Naive thymus-derived CD4-positive, alpha-beta T cell (primary cell): ENCODE measurements around the gene C9. TPM values are rescaled to one million over a fixed set of nuclear protein-coding genes. Genes with fewer than 3 reads are reported as not detected.

Experiments used
- ATAC-seq: fragments of 150-1000 bp; cut with Tn5 transposase; 2 replicates; pipeline ENCODE4 v1.10.0; 2021; ENCODE audit warnings: mild to moderate bottlenecking, moderate library complexity
- CTCF ChIA-PET: fragments of 350-600 bp; sonication (Branson Sonifier 250); formaldehyde crosslinking; loops from one replicate; lab custom pipeline; 2021; ENCODE audit warnings: antibody characterized with exemption; lab: Charles Lee
- POLR2A ChIA-PET: fragments of 350-600 bp; sonication (Branson Sonifier 250); formaldehyde crosslinking; loops from one replicate; lab custom pipeline; 2021; ENCODE audit warnings: antibody characterized with exemption, inconsistent platforms; lab: Charles Lee
- DNase-seq, 9 donors: peaks; one replicate each; pipeline versions ENCODE4 v3.0.0 to v3.0.0-alpha.2; 2020 to 2022; ENCODE audit warnings: mixed read lengths in 1 of 9
- H3K27ac ChIP-seq: one replicate; pipeline ENCODE4 v1.7.0; 2013; ENCODE audit warnings: mild to moderate bottlenecking, low read depth, low read length, moderate library complexity
- H3K27me3 ChIP-seq, 2 donors: one replicate each; pipeline ENCODE4 v1.7.0; 2013; ENCODE audit warnings: low read length in 2 of 2, mild to moderate bottlenecking in 2 of 2, moderate library complexity in 2 of 2; ENCODE audit not compliant: control insufficient read depth in 2 of 2, insufficient read depth in 2 of 2
- H3K36me3 ChIP-seq, 3 experiments: 1 replicate in 2 of 3; 2 replicates in 1 of 3; pipeline ENCODE4 v1.7.0; 2013; ENCODE audit warnings: low read length in 3 of 3, mild to moderate bottlenecking in 3 of 3, moderate library complexity in 1 of 3; ENCODE audit not compliant: insufficient read depth in 3 of 3, control insufficient read depth in 2 of 3
- H3K4me1 ChIP-seq, 2 donors: one replicate each; pipeline ENCODE4 v1.7.0; 2013; ENCODE audit warnings: low read length in 2 of 2, mild to moderate bottlenecking in 2 of 2, moderate library complexity in 1 of 2; ENCODE audit not compliant: control insufficient read depth in 2 of 2, insufficient read depth in 2 of 2
- H3K4me3 ChIP-seq: 2 replicates; pipeline ENCODE4 v1.7.0; 2013; ENCODE audit warnings: mild to moderate bottlenecking, low read length
- H3K9me3 ChIP-seq, 3 experiments: 1 replicate in 2 of 3; 2 replicates in 1 of 3; pipeline ENCODE4 v1.7.0; 2013; ENCODE audit warnings: low read length in 3 of 3; ENCODE audit not compliant: control insufficient read depth in 2 of 3
- H3K27ac Mint-ChIP-seq, 9 donors: one replicate each; pipeline ENCODE4 v1.8.0; 2020 to 2022; ENCODE audit warnings: mixed read lengths in 9 of 9, mild to moderate bottlenecking in 8 of 9, moderate library complexity in 5 of 9, inconsistent platforms in 2 of 9
- H3K27me3 Mint-ChIP-seq, 5 donors: one replicate each; pipeline ENCODE4 v1.8.0; 2021 to 2022; ENCODE audit warnings: mixed read lengths in 5 of 5, mild to moderate bottlenecking in 1 of 5
- H3K36me3 Mint-ChIP-seq, 5 donors: one replicate each; pipeline ENCODE4 v1.8.0; 2020 to 2022; ENCODE audit warnings: mixed read lengths in 5 of 5, mild to moderate bottlenecking in 3 of 5, inconsistent platforms in 1 of 5
- H3K4me1 Mint-ChIP-seq, 7 donors: one replicate each; pipeline ENCODE4 v1.8.0; 2020 to 2022; ENCODE audit warnings: mixed read lengths in 7 of 7, mild to moderate bottlenecking in 3 of 7, inconsistent platforms in 1 of 7
- H3K4me3 Mint-ChIP-seq, 10 donors: one replicate each; pipeline ENCODE4 v1.8.0; 2020 to 2022; ENCODE audit warnings: mild to moderate bottlenecking in 10 of 10, mixed read lengths in 10 of 10, moderate library complexity in 6 of 10, inconsistent platforms in 2 of 10
- H3K9me3 Mint-ChIP-seq, 11 donors: one replicate each; pipeline ENCODE4 v1.8.0; 2020 to 2022; ENCODE audit warnings: mixed read lengths in 11 of 11, mild to moderate bottlenecking in 4 of 11, inconsistent platforms in 1 of 11, moderate library complexity in 1 of 11
- intact Hi-C, 2 donors: fragments of 100-400 bp; cut with micrococcal nuclease; formaldehyde crosslinking; loops; one replicate each; pipeline ENCODE4 v1.15.1; 2023
- polyA plus RNA-seq, 2 donors: library from polyadenylated mRNA; unstranded; fragments of 300-500 nt; fragmentation: Illumina TruSeq; gene quantifications; one replicate each; pipeline ENCODE4 v1.2.3, GENCODE V29; 2021
- total RNA-seq, 6 experiments: library from RNA in 5 of 6; stranded (reverse) in 5 of 6; gene quantifications; 1 replicate in 5 of 6; 2 replicates in 1 of 6; pipeline ENCODE4 v1.2.3 and lab custom pipeline; 2021 to 2026

The C9 gene
- total and polyA plus RNA-seq, 7 experiments from 2014 or later: not detected

GRCh38 chr5:39368116-39368515 is 3.8 kb upstream of the C9 start:
- Histone ChIP-seq H3K9me3 (no peaks in the 10 kb centered on the region), H3K36me3 (no peaks in the 10 kb centered on the region), H3K4me1 (no peaks in the 10 kb centered on the region), H3K4me3 (no peak overlapping the region), H3K27ac (no peak overlapping the region), H3K27me3 (no peaks in the 10 kb centered on the region)
- Mint-ChIP-seq H3K4me1 (peaks cover 0 to 5% (median 0%) of the 10 kb centered on the region in 7 donors), H3K36me3 (no peaks in the 10 kb centered on the region), H3K27ac (no peak overlapping the region), H3K4me3 (no peak overlapping the region), H3K9me3 (no peaks in the 10 kb centered on the region), H3K27me3 (peaks cover 0 to 13% (median 4%) of the 10 kb centered on the region in 5 donors)
- ATAC-seq (no peak), DNase-seq (no peak)
- ChIA-PET CTCF (no interaction called here), POLR2A (no interaction called here)
- intact Hi-C loops: no loop called here

GRCh38 chr5:39367711-39368110 is 3.4 kb upstream of the C9 start:
- no peaks in the 10 kb centered on the region for H3K36me3 Mint-ChIP-seq
- peaks cover 0 to 11% (median 4%) of the 10 kb centered on the region in 5 donors for H3K27me3 Mint-ChIP-seq
- no peak overlapping the region for H3K27ac Mint-ChIP-seq
- DNase-seq: no peak
- H3K36me3 ChIP-seq: no peaks in the 10 kb centered on the region
- no peak overlapping the region for H3K4me3 Mint-ChIP-seq
- H3K4me3 ChIP-seq: no peak overlapping the region
- no peak overlapping the region for H3K27ac ChIP-seq
- no peaks in the 10 kb centered on the region for H3K4me1 ChIP-seq
- ChIA-PET POLR2A (no interaction called here), CTCF (no interaction called here)
- intact Hi-C loops: no loop called here
- H3K27me3 ChIP-seq: no peaks in the 10 kb centered on the region
- H3K9me3 Mint-ChIP-seq: no peaks in the 10 kb centered on the region
- H3K9me3 ChIP-seq: no peaks in the 10 kb centered on the region
- peaks cover 0 to 5% (median 0%) of the 10 kb centered on the region in 7 donors for H3K4me1 Mint-ChIP-seq
- no peak for ATAC-seq

- ATAC-seq: no peak
- Histone ChIP-seq H3K36me3 (no peaks in the 10 kb centered on the region), H3K27me3 (no peaks in the 10 kb centered on the region), H3K27ac (no peak overlapping the region), H3K9me3 (no peaks in the 10 kb centered on the region), H3K4me1 (no peaks in the 10 kb centered on the region), H3K4me3 (no peak overlapping the region)
- POLR2A ChIA-PET: no interaction called here
- Mint-ChIP-seq H3K4me3 (no peak overlapping the region), H3K27ac (no peak overlapping the region), H3K4me1 (no peaks in the 10 kb centered on the region), H3K9me3 (peaks cover 0 to 5% (median 0%) of the 10 kb centered on the region in 11 donors), H3K36me3 (no peaks in the 10 kb centered on the region), H3K27me3 (peaks cover 0 to 7% (median 2%) of the 10 kb centered on the region in 5 donors)
- intact Hi-C loops: no loop called here
- CTCF ChIA-PET: no interaction called here
- no peak for DNase-seq
Observed at GRCh38 chr5:39363217-39363616, 1.1 kb downstream of the C9 start.

- Histone ChIP-seq H3K27me3 (no peaks in the 10 kb centered on the region), H3K9me3 (no peaks in the 10 kb centered on the region), H3K27ac (no peak overlapping the region), H3K4me3 (no peak overlapping the region), H3K36me3 (no peaks in the 10 kb centered on the region), H3K4me1 (no peaks in the 10 kb centered on the region)
- no peak for ATAC-seq
- ChIA-PET CTCF (no interaction called here), POLR2A (no interaction called here)
- peaks cover 0 to 5% (median 0%) of the 10 kb centered on the region in 11 donors for H3K9me3 Mint-ChIP-seq
- no peak overlapping the region for H3K4me3 Mint-ChIP-seq
- H3K36me3 Mint-ChIP-seq: no peaks in the 10 kb centered on the region
- H3K4me1 Mint-ChIP-seq: no peaks in the 10 kb centered on the region
- intact Hi-C loops: no loop called here
- H3K27me3 Mint-ChIP-seq: peaks cover 0 to 7% (median 2%) of the 10 kb centered on the region in 5 donors
- DNase-seq: no peak
- no peak overlapping the region for H3K27ac Mint-ChIP-seq
Observed at GRCh38 chr5:39362646-39363045, 1.6 kb downstream of the C9 start.

GRCh38 chr5:39361306-39361705 is 3.0 kb downstream of the C9 start:
- POLR2A ChIA-PET: no interaction called here
- Mint-ChIP-seq H3K4me1 (no peaks in the 10 kb centered on the region), H3K36me3 (no peaks in the 10 kb centered on the region), H3K27ac (no peak overlapping the region), H3K9me3 (peaks cover 0 to 5% (median 0%) of the 10 kb centered on the region in 11 donors), H3K4me3 (no peak overlapping the region), H3K27me3 (peaks cover 0 to 2% (median 0%) of the 10 kb centered on the region in 5 donors)
- no peak for DNase-seq
- ATAC-seq: no peak
- CTCF ChIA-PET: no interaction called here
- Histone ChIP-seq H3K36me3 (no peaks in the 10 kb centered on the region), H3K27me3 (no peaks in the 10 kb centered on the region), H3K4me1 (no peaks in the 10 kb centered on the region), H3K9me3 (no peaks in the 10 kb centered on the region), H3K4me3 (no peak overlapping the region), H3K27ac (no peak overlapping the region)
- intact Hi-C loops: no loop called here

GRCh38 chr5:39360471-39361111 is 3.7 kb downstream of the C9 start:
- H3K36me3 Mint-ChIP-seq: no peaks in the 10 kb centered on the region
- no peaks in the 10 kb centered on the region for H3K27me3 ChIP-seq
- ATAC-seq (no peak), DNase-seq (no peak)
- H3K9me3 Mint-ChIP-seq: peaks cover 0 to 5% (median 0%) of the 10 kb centered on the region in 11 donors
- intact Hi-C loops: no loop called here
- no peak overlapping the region for H3K4me3 ChIP-seq
- ChIA-PET CTCF (no interaction called here), POLR2A (no interaction called here)
- H3K9me3 ChIP-seq: no peaks in the 10 kb centered on the region
- no peaks in the 10 kb centered on the region for H3K36me3 ChIP-seq
- H3K4me1 ChIP-seq: no peaks in the 10 kb centered on the region
- H3K27ac ChIP-seq: no peak overlapping the region
- no peak overlapping the region for H3K4me3 Mint-ChIP-seq
- H3K4me1 Mint-ChIP-seq: no peaks in the 10 kb centered on the region
- peak overlapping the region in 1 of 9 donors; percentile 16 for H3K27ac Mint-ChIP-seq
- peaks cover 0 to 2% (median 0%) of the 10 kb centered on the region in 5 donors for H3K27me3 Mint-ChIP-seq

GRCh38 chr5:39356263-39356662 is 8.0 kb downstream of the C9 start:
- Mint-ChIP-seq H3K9me3 (peaks cover 2 to 19% (median 14%) of the 10 kb centered on the region in 11 donors), H3K27ac (no peak overlapping the region), H3K4me1 (no peaks in the 10 kb centered on the region), H3K27me3 (no peaks in the 10 kb centered on the region), H3K4me3 (no peak overlapping the region), H3K36me3 (peaks cover 0 to 11% (median 0%) of the 10 kb centered on the region in 5 donors)
- intact Hi-C loops: no loop called here
- ChIA-PET CTCF (no interaction called here), POLR2A (no interaction called here)
- ATAC-seq (no peak), DNase-seq (no peak)
- no peak overlapping the region for H3K4me3 ChIP-seq
- no peaks in the 10 kb centered on the region for H3K36me3 ChIP-seq
- H3K27me3 ChIP-seq: no peaks in the 10 kb centered on the region
- no peak overlapping the region for H3K27ac ChIP-seq
- no peaks in the 10 kb centered on the region for H3K4me1 ChIP-seq
- H3K9me3 ChIP-seq: peaks cover 0 to 7% (median 0%) of the 10 kb centered on the region in 3 experiments
